Measurements from ENCODE around the gene GJB3. TPM values are rescaled to one million over a fixed set of nuclear protein-coding genes. Genes with fewer than 3 reads are reported as not detected.

Gene GJB3
- polyA plus RNA-seq, 1 donor (not counting 4 experiments of a cell fraction or from before 2014, with no cell fraction given): 133 TPM

GRCh38 chr1:34824817-34825454 lies 43.9 kb downstream of the GJB3 start:
- no peak overlapping the region for H3K4me3 ChIP-seq (ENCODE audit: control insufficient read depth in 2 of 3, extremely low read depth in 1 of 3, insufficient read depth in 2 of 3, low read depth in 1 of 3, low read length in 3 of 3)

GRCh38 chr1:34825455-34826091 lies 44.6 kb downstream of the GJB3 start:
- Histone ChIP-seq H4K20me1 (ENCODE audit: control insufficient read depth, extremely low read depth, insufficient read depth, low read length) (no peaks in the 10 kb centered on the region), H3K4me2 (ENCODE audit: control insufficient read depth, extremely low read depth, insufficient read depth, low read depth, low read length) (no peak overlapping the region), H3K79me2 (ENCODE audit: control insufficient read depth, insufficient read depth, low read length) (no peaks in the 10 kb centered on the region), H3K36me3 (ENCODE audit: control insufficient read depth in 2 of 2, extremely low read depth in 1 of 2, insufficient read depth in 2 of 2, low read length in 2 of 2) (no peaks in the 10 kb centered on the region), H3K4me3 (ENCODE audit: control insufficient read depth in 2 of 3, extremely low read depth in 1 of 3, insufficient read depth in 2 of 3, low read depth in 1 of 3, low read length in 3 of 3) (no peak overlapping the region), H3K9me1 (ENCODE audit: control insufficient read depth, extremely low read depth, insufficient read depth, low read length) (no peaks in the 10 kb centered on the region), H3K9ac (ENCODE audit: control insufficient read depth, extremely low read depth, insufficient read depth, low read length) (no peak overlapping the region), H3K27ac (ENCODE audit: control insufficient read depth, insufficient read depth, low read length) (no peak overlapping the region), H3K4me1 (ENCODE audit: control insufficient read depth, extremely low read depth, insufficient read depth, low read length) (no peaks in the 10 kb centered on the region), H3K27me3 (ENCODE audit: control insufficient read depth, extremely low read depth, insufficient read depth, low read length) (no peaks in the 10 kb centered on the region), H2AFZ (ENCODE audit: control insufficient read depth, low read length) (no peak overlapping the region), H3K9me3 (ENCODE audit: control insufficient read depth, low read depth, low read length) (no peaks in the 10 kb centered on the region)
- no peak for FAIRE-seq
- DNase-seq (ENCODE audit: low read depth, low spot score): no peak
- dilution Hi-C loops (cut with MboI; ENCODE audit: extremely low pct_ligation_motif_present, low sequenced_read_pairs): no loop called here
- no peak for TF ChIP-seq CTCF (optimal IDR thresholded peaks at IDR 0.05 in 1 of 3, IDR thresholded peaks at IDR 0.05 in 1 of 3, conservative IDR thresholded peaks at IDR 0.05 in 1 of 3; ENCODE audit: extremely low read depth in 1 of 3, insufficient read depth in 2 of 3, low read length in 3 of 3)
- no peak for TF ChIP-seq EZH2 (IDR thresholded peaks at IDR 0.05; ENCODE audit: low read length)

More at GRCh38 chr1:34824817-34825454, 43.9 kb downstream of the GJB3 start:
- FAIRE-seq: no peak
- Histone ChIP-seq H3K4me2 (ENCODE audit: control insufficient read depth, extremely low read depth, insufficient read depth, low read depth, low read length) (no peak overlapping the region), H3K27me3 (ENCODE audit: control insufficient read depth, extremely low read depth, insufficient read depth, low read length) (no peaks in the 10 kb centered on the region), H3K9me3 (ENCODE audit: control insufficient read depth, low read depth, low read length) (no peaks in the 10 kb centered on the region), H3K36me3 (ENCODE audit: control insufficient read depth in 2 of 2, extremely low read depth in 1 of 2, insufficient read depth in 2 of 2, low read length in 2 of 2) (no peaks in the 10 kb centered on the region), H3K27ac (ENCODE audit: control insufficient read depth, insufficient read depth, low read length) (no peak overlapping the region), H3K4me1 (ENCODE audit: control insufficient read depth, extremely low read depth, insufficient read depth, low read length) (no peaks in the 10 kb centered on the region), H3K9me1 (ENCODE audit: control insufficient read depth, extremely low read depth, insufficient read depth, low read length) (no peaks in the 10 kb centered on the region), H3K79me2 (ENCODE audit: control insufficient read depth, insufficient read depth, low read length) (no peaks in the 10 kb centered on the region), H4K20me1 (ENCODE audit: control insufficient read depth, extremely low read depth, insufficient read depth, low read length) (no peaks in the 10 kb centered on the region), H3K9ac (ENCODE audit: control insufficient read depth, extremely low read depth, insufficient read depth, low read length) (no peak overlapping the region), H2AFZ (ENCODE audit: control insufficient read depth, low read length) (no peak overlapping the region)
- DNase-seq (ENCODE audit: low read depth, low spot score): no peak
- TF ChIP-seq EZH2 (IDR thresholded peaks at IDR 0.05; ENCODE audit: low read length): no peak
- no peak for TF ChIP-seq CTCF (optimal IDR thresholded peaks at IDR 0.05 in 1 of 3, IDR thresholded peaks at IDR 0.05 in 1 of 3, conservative IDR thresholded peaks at IDR 0.05 in 1 of 3; ENCODE audit: extremely low read depth in 1 of 3, insufficient read depth in 2 of 3, low read length in 3 of 3)
- dilution Hi-C loops (cut with MboI; ENCODE audit: extremely low pct_ligation_motif_present, low sequenced_read_pairs): no loop called here

Measured in keratinocyte (primary cell).